Measurements from ENCODE around the gene ST8SIA4. TPM values are rescaled to one million over a fixed set of nuclear protein-coding genes. Genes with fewer than 3 reads are reported as not detected.
A peak's percentile ranks its signal among the peaks of the same experiment; 100 is the strongest.

ST8SIA4 gene
- total and polyA plus RNA-seq, 10 of the 15 experiments (the other 5 are each of a cell fraction or from before 2014, with no cell fraction given) = 4.4 to 30.9 (median 19.5) TPM

GRCh38 chr5:100900796-100901781 is 2.0 kb downstream of the ST8SIA4 start (continued):
- TF ChIP-seq, protein P1, sequence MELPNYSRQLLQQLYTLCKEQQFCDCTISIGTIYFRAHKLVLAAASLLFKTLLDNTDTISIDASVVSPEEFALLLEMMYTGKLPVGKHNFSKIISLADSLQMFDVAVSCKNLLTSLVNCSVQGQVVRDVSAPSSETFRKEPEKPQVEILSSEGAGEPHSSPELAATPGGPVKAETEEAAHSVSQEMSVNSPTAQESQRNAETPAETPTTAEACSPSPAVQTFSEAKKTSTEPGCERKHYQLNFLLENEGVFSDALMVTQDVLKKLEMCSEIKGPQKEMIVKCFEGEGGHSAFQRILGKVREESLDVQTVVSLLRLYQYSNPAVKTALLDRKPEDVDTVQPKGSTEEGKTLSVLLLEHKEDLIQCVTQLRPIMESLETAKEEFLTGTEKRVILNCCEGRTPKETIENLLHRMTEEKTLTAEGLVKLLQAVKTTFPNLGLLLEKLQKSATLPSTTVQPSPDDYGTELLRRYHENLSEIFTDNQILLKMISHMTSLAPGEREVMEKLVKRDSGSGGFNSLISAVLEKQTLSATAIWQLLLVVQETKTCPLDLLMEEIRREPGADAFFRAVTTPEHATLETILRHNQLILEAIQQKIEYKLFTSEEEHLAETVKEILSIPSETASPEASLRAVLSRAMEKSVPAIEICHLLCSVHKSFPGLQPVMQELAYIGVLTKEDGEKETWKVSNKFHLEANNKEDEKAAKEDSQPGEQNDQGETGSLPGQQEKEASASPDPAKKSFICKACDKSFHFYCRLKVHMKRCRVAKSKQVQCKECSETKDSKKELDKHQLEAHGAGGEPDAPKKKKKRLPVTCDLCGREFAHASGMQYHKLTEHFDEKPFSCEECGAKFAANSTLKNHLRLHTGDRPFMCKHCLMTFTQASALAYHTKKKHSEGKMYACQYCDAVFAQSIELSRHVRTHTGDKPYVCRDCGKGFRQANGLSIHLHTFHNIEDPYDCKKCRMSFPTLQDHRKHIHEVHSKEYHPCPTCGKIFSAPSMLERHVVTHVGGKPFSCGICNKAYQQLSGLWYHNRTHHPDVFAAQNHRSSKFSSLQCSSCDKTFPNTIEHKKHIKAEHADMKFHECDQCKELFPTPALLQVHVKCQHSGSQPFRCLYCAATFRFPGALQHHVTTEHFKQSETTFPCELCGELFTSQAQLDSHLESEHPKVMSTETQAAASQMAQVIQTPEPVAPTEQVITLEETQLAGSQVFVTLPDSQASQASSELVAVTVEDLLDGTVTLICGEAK (IDR thresholded peaks at IDR 0.05; ENCODE audit: borderline replicate concordance) = peak; percentile 48; the same call in 1 of the 2 replicates
- TF ChIP-seq YBX1 (IDR thresholded peaks at IDR 0.05) (no peak), ASH2L (IDR thresholded peaks at IDR 0.05; ENCODE audit: borderline replicate concordance, low read depth) (0 out of 2 replicates have a peak, but pooled peaks have one; percentile 3), RUNX3 (IDR thresholded peaks at IDR 0.05; ENCODE audit: low read length) (0 out of 2 replicates have a peak, but pooled peaks have one; percentile 21), SIX5 (IDR thresholded peaks at IDR 0.05; ENCODE audit: low read depth, low read length, severe bottlenecking) (no peak), IRF5 (IDR thresholded peaks at IDR 0.05; ENCODE audit: borderline replicate concordance) (no peak), HDAC2 (IDR thresholded peaks at IDR 0.05) (no peak), KLF5 (IDR thresholded peaks at IDR 0.05; ENCODE audit: partially characterized antibody) (no peak), SUZ12 (IDR thresholded peaks at IDR 0.05; ENCODE audit: unreplicated experiment) (no peak), MYC (IDR thresholded peaks at IDR 0.05; ENCODE audit: insufficient read depth, insufficient read length, insufficient replicate concordance, low read length, severe bottlenecking) (no peak), BCL11A (IDR thresholded peaks at IDR 0.05; ENCODE audit: low read depth, low read length) (no peak), GATAD2B (conservative IDR thresholded peaks at IDR 0.05; ENCODE audit: low read depth) (peak; percentile 58; the same call in 1 of the 2 replicates)
- TF ChIP-seq, protein P2, sequence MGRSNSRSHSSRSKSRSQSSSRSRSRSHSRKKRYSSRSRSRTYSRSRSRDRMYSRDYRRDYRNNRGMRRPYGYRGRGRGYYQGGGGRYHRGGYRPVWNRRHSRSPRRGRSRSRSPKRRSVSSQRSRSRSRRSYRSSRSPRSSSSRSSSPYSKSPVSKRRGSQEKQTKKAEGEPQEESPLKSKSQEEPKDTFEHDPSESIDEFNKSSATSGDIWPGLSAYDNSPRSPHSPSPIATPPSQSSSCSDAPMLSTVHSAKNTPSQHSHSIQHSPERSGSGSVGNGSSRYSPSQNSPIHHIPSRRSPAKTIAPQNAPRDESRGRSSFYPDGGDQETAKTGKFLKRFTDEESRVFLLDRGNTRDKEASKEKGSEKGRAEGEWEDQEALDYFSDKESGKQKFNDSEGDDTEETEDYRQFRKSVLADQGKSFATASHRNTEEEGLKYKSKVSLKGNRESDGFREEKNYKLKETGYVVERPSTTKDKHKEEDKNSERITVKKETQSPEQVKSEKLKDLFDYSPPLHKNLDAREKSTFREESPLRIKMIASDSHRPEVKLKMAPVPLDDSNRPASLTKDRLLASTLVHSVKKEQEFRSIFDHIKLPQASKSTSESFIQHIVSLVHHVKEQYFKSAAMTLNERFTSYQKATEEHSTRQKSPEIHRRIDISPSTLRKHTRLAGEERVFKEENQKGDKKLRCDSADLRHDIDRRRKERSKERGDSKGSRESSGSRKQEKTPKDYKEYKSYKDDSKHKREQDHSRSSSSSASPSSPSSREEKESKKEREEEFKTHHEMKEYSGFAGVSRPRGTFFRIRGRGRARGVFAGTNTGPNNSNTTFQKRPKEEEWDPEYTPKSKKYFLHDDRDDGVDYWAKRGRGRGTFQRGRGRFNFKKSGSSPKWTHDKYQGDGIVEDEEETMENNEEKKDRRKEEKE (IDR thresholded peaks at IDR 0.05) = no peak
- TF ChIP-seq, protein P3, sequence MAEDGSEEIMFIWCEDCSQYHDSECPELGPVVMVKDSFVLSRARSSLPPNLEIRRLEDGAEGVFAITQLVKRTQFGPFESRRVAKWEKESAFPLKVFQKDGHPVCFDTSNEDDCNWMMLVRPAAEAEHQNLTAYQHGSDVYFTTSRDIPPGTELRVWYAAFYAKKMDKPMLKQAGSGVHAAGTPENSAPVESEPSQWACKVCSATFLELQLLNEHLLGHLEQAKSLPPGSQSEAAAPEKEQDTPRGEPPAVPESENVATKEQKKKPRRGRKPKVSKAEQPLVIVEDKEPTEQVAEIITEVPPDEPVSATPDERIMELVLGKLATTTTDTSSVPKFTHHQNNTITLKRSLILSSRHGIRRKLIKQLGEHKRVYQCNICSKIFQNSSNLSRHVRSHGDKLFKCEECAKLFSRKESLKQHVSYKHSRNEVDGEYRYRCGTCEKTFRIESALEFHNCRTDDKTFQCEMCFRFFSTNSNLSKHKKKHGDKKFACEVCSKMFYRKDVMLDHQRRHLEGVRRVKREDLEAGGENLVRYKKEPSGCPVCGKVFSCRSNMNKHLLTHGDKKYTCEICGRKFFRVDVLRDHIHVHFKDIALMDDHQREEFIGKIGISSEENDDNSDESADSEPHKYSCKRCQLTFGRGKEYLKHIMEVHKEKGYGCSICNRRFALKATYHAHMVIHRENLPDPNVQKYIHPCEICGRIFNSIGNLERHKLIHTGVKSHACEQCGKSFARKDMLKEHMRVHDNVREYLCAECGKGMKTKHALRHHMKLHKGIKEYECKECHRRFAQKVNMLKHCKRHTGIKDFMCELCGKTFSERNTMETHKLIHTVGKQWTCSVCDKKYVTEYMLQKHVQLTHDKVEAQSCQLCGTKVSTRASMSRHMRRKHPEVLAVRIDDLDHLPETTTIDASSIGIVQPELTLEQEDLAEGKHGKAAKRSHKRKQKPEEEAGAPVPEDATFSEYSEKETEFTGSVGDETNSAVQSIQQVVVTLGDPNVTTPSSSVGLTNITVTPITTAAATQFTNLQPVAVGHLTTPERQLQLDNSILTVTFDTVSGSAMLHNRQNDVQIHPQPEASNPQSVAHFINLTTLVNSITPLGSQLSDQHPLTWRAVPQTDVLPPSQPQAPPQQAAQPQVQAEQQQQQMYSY (CRISPR knock-in tag; IDR thresholded peaks at IDR 0.05) = no peak

Data from GM12878 (cell line).